Vagina (tissue), 2 donors: ENCODE results near the gene CFAP299.

Experiments used
- POLR2A ChIP-seq, 2 donors: fragments of 450-650 bp; IDR thresholded peaks; one replicate each; pipeline ENCODE4 v1.6.1; 2017; ENCODE audit warnings: antibody characterized with exemption in 2 of 2, mild to moderate bottlenecking in 2 of 2, moderate library complexity in 2 of 2
- TF ChIP-seq, protein P1 (sequence below), 3 experiments: fragments of 450-650 bp in 2 of 3; fragments of 200-600 bp in 1 of 3; sonication (generic) in 1 of 3; IDR thresholded peaks; one replicate each; pipeline ENCODE4 v1.5.1; 2017 to 2019; ENCODE audit warnings: antibody characterized with exemption in 3 of 3, mild to moderate bottlenecking in 2 of 3, moderate library complexity in 2 of 3

DNA sequence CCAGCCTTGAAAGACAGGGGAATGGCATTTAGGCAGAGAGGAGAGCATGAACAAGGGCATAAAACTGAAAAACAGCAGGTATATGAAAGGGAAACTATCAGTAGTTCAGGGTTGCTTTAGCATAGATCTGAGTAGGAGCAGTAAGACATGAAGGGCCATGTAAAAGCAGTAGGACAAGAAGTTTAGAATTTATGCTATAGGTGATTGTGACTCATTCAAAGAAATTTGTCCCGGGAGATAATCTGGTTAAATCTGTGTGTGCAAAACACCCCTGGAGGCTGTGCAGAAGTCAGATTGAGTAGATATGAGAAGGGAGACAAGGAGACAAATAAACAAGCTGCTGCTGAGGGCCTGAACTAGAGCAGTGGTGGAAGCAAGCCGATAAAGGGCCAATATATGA lies 585.9 kb downstream of the CFAP299 start:
- TF ChIP-seq POLR2A (IDR thresholded peaks at IDR 0.05), result no peak
- TF ChIP-seq, protein P1, sequence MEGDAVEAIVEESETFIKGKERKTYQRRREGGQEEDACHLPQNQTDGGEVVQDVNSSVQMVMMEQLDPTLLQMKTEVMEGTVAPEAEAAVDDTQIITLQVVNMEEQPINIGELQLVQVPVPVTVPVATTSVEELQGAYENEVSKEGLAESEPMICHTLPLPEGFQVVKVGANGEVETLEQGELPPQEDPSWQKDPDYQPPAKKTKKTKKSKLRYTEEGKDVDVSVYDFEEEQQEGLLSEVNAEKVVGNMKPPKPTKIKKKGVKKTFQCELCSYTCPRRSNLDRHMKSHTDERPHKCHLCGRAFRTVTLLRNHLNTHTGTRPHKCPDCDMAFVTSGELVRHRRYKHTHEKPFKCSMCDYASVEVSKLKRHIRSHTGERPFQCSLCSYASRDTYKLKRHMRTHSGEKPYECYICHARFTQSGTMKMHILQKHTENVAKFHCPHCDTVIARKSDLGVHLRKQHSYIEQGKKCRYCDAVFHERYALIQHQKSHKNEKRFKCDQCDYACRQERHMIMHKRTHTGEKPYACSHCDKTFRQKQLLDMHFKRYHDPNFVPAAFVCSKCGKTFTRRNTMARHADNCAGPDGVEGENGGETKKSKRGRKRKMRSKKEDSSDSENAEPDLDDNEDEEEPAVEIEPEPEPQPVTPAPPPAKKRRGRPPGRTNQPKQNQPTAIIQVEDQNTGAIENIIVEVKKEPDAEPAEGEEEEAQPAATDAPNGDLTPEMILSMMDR (IDR thresholded peaks at IDR 0.05), result no peak
